K562 (cell line): ENCODE data around the gene AGFG1. TPM values are rescaled to one million over a fixed set of nuclear protein-coding genes. Genes with fewer than 3 reads are reported as not detected.

Experiments used
- ATAC-seq: fragments of 200-7000 bp; cut with Tn5 transposase; 3 replicates; pipeline ENCODE4 v1.9.1; 2020; ENCODE audit warnings: moderate library complexity
- BruUV-seq: library from RNA; stranded (reverse); fragments of 400-500 nt; replicated peaks from 2 replicates; lab custom pipeline; 2021; lab: Mats Ljungman, UMichigan
- CTCF ChIA-PET: fragments of 300-600 bp; formaldehyde crosslinking; extraction: SDS; loops from one replicate; lab custom pipeline; 2021; ENCODE audit warnings: low intra/inter-chr PET ratio; lab: Yijun Ruan, JAX
- POLR2A ChIA-PET: fragments of 300-600, 350-650 bp; sonication (Branson Sonifier 250); formaldehyde crosslinking; extraction: SDS; loops from one replicate; lab custom pipeline; 2021; ENCODE audit warnings: antibody characterized with exemption, inconsistent platforms; lab: Yijun Ruan, JAX
- DNase-seq, 4 experiments: peaks; one replicate each; pipeline versions ENCODE4 v3.0.0 to v3.0.0-alpha.2; 2011 to 2018; ENCODE audit warnings: low spot score in 3 of 4, mixed read lengths in 3 of 4; ENCODE audit errors: extremely low read depth in 1 of 4
- FAIRE-seq: peaks from 2 replicates; lab custom pipeline; 2011; peaks lifted over from hg19 to GRCh38; lab: Jason Lieb, UNC
- H2AFZ ChIP-seq: 2 replicates; pipeline ENCODE4 v1.6.0; 2011; ENCODE audit warnings: low read depth, low read length, control low read depth, inconsistent platforms
- H3K27ac ChIP-seq: fragments of 200-600 bp; 3 replicates; pipeline ENCODE4 v1.8.0; 2011; ENCODE audit warnings: low read depth, mild to moderate bottlenecking, control low read depth, inconsistent platforms, low read length, moderate library complexity, mixed read lengths; ENCODE audit errors: extremely low read depth
- H3K27me3 ChIP-seq, 2 experiments: fragments of 300-600 bp in 1 of 2; 2 replicates in 1 of 2; 3 replicates in 1 of 2; pipeline versions ENCODE4 v1.6.0 to v1.8.0; 2011; ENCODE audit warnings: inconsistent platforms in 2 of 2, low read length in 2 of 2, mild to moderate bottlenecking in 1 of 2, mixed read lengths in 1 of 2, moderate library complexity in 1 of 2; ENCODE audit not compliant: control insufficient read depth in 2 of 2, insufficient read depth in 2 of 2
- H3K36me3 ChIP-seq: fragments of 300-600 bp; 3 replicates; pipeline ENCODE4 v1.8.0; 2011; ENCODE audit warnings: mild to moderate bottlenecking, low read length, inconsistent platforms; ENCODE audit not compliant: control insufficient read depth, insufficient read depth
- H3K4me1 ChIP-seq, 2 experiments: fragments of 200-600 bp in 1 of 2; replicated peaks in 1 of 2; 2 replicates in 1 of 2; 3 replicates in 1 of 2; pipeline versions ENCODE4 v1.5.1 to v1.8.0; 2011; ENCODE audit warnings: inconsistent platforms in 2 of 2, low read length in 2 of 2, mild to moderate bottlenecking in 1 of 2, mixed read lengths in 1 of 2, moderate library complexity in 1 of 2; ENCODE audit not compliant: control insufficient read depth in 2 of 2, insufficient read depth in 2 of 2
- H3K4me2 ChIP-seq: 2 replicates; pipeline ENCODE4 v1.6.1; 2011; ENCODE audit warnings: low read length, control low read depth, inconsistent platforms, mixed read lengths; ENCODE audit not compliant: insufficient read depth
- H3K4me3 ChIP-seq: fragments of 200-600 bp; sonication (generic), shearing (Covaris generic); 2 replicates; pipeline ENCODE4 v1.5.1; 2016; ENCODE audit warnings: control low read depth, inconsistent platforms
- H3K79me2 ChIP-seq: fragments of 200-600 bp; 3 replicates; pipeline ENCODE4 v1.8.0; 2011; ENCODE audit warnings: low read length, inconsistent platforms; ENCODE audit not compliant: control insufficient read depth, insufficient read depth
- H3K9ac ChIP-seq, 2 experiments: 2 replicates each; pipeline versions ENCODE4 v1.6.0 to v1.6.1; 2011; ENCODE audit warnings: low read depth in 2 of 2, low read length in 2 of 2, control low read depth in 1 of 2, inconsistent platforms in 1 of 2, mild to moderate bottlenecking in 1 of 2, mixed read lengths in 1 of 2; ENCODE audit not compliant: insufficient read depth in 1 of 2
- H3K9me1 ChIP-seq: one replicate; pipeline ENCODE4 v1.6.0; 2011; ENCODE audit warnings: inconsistent platforms, mild to moderate bottlenecking, low read length, moderate library complexity; ENCODE audit not compliant: control insufficient read depth, insufficient read depth
- H3K9me3 ChIP-seq: replicated peaks from 2 replicates; pipeline ENCODE4 v1.5.1; 2011; ENCODE audit warnings: low read depth, low read length, inconsistent platforms; ENCODE audit not compliant: control insufficient read depth, insufficient read depth
- H4K20me1 ChIP-seq: replicated peaks from 2 replicates; pipeline ENCODE4 v1.6.1; 2011; ENCODE audit warnings: low read length, inconsistent platforms, mixed read lengths; ENCODE audit not compliant: control insufficient read depth, insufficient read depth
- ARID3B ChIP-seq: fragments of 250-450 bp; sonication (Bioruptor Pico); IDR thresholded peaks from 2 replicates; pipeline ENCODE4 v1.4.0; 2020; ENCODE audit warnings: borderline replicate concordance
- CAMTA2 ChIP-seq: fragments of 250-450 bp; sonication (Bioruptor Pico); conservative IDR thresholded peaks from 2 replicates; pipeline ENCODE4 v1.5.1; 2022
- CBFA2T2 ChIP-seq: fragments of 450-650 bp; conservative IDR thresholded peaks from 2 replicates; pipeline ENCODE4 v1.6.1; 2017; ENCODE audit warnings: mild to moderate bottlenecking
- GMEB1 ChIP-seq: fragments of 250-450 bp; sonication (Bioruptor Pico); IDR thresholded peaks from 2 replicates; pipeline ENCODE4 v1.4.0; 2020; ENCODE audit warnings: mild to moderate bottlenecking
- KLF10 ChIP-seq: fragments of 250-450 bp; sonication (Bioruptor Pico); IDR thresholded peaks from 2 replicates; pipeline ENCODE4 v1.6.1; 2021; ENCODE audit warnings: matching md5 sums
- L3MBTL2 ChIP-seq: fragments of 450-650 bp; IDR thresholded peaks from 2 replicates; pipeline ENCODE4 v1.6.1; 2016; ENCODE audit warnings: mild to moderate bottlenecking, moderate library complexity
- PHB ChIP-seq: fragments of 250-450 bp; sonication (Bioruptor Pico); IDR thresholded peaks from 2 replicates; pipeline ENCODE4 v1.5.0; 2021
- SFPQ ChIP-seq: fragments of 200-400 bp; formaldehyde crosslinking; IDR thresholded peaks from 2 replicates; pipeline ENCODE4 v1.6.1; 2017; ENCODE audit warnings: mild to moderate bottlenecking, low read depth, low read length, moderate library complexity
- STAT5B ChIP-seq: fragments of 250-450 bp; sonication (Bioruptor Pico); IDR thresholded peaks from 2 replicates; pipeline ENCODE4 v1.8.0; 2021; ENCODE audit warnings: mild to moderate bottlenecking, inconsistent platforms
- TEAD1 ChIP-seq, 2 experiments: fragments of 450-650 bp in 1 of 2; sonication (generic) in 1 of 2; formaldehyde crosslinking; IDR thresholded peaks; 2 replicates each; pipeline versions ENCODE4 v1.4.0 to v1.8.0; 2020 to 2022; ENCODE audit warnings: mild to moderate bottlenecking in 2 of 2, missing genetic modification reagents in 1 of 2
- TFAM ChIP-seq: fragments of 250-450 bp; sonication (Bioruptor Pico); conservative IDR thresholded peaks from 2 replicates; pipeline ENCODE4 v1.5.0; 2021; ENCODE audit warnings: mild to moderate bottlenecking, moderate library complexity
- ZSCAN32 ChIP-seq: fragments of 450-650 bp; formaldehyde crosslinking; IDR thresholded peaks from 2 replicates; pipeline ENCODE4 v1.4.0; 2020; ENCODE audit warnings: mild to moderate bottlenecking, moderate library complexity
- WGBS: fragments of 100-300 bp; shearing (Covaris generic); methylation state at CpG from one replicate; pipeline ENCODE4 v1.1.6; 2016; ENCODE audit warnings: low coverage, mixed read lengths; ENCODE audit not compliant: insufficient coverage; ENCODE audit errors: missing lambda C conversion rate; 5-methylcytosine and 5-hydroxymethylcytosine counted together
- in situ Hi-C: fragments of 300-500 bp; cut with MboI; formaldehyde crosslinking; loops from 4 replicates; pipeline ENCODE4 v1.15.0; 2018; ENCODE audit warnings: inconsistent platforms, mixed read lengths
- intact Hi-C: fragments of 100-400 bp; cut with micrococcal nuclease; formaldehyde crosslinking; loops from 2 replicates; pipeline ENCODE4 v1.14.2; 2022
- polyA plus RNA-seq, 8 experiments: library from polyadenylated mRNA; depleted of rRNA in 4 of 8; stranded (reverse) in 5 of 8; unstranded in 3 of 8; fragments of >200 nt; fragmentation: Nextera tagmentation in 2 of 8; fragmentation: Illumina TruSeq in 1 of 8; extraction: Ambion mirVana in 2 of 8; extraction: Trizol in 1 of 8; gene quantifications; 2 replicates each; pipeline versions ENCODE4 v1.2.1 to v1.2.3, GENCODE V29; 2011 to 2014; ENCODE audit warnings: inconsistent platforms in 1 of 8, missing spikeins in 1 of 8
- total RNA-seq, 7 experiments: library from RNA; depleted of rRNA in 6 of 7; stranded (reverse); fragments of >200 nt in 6 of 7; fragmentation: Illumina TruSeq in 2 of 7; extraction: Trizol in 2 of 7; gene quantifications; 2 replicates each; pipeline versions ENCODE4 v1.2.1 to v1.2.3, GENCODE V29; 2011 to 2021; ENCODE audit warnings: low replicate concordance in 1 of 7

AGFG1 gene
- total and polyA plus RNA-seq, 9 of the 15 experiments (the other 6 are each of a cell fraction or from before 2014, with no cell fraction given): 11.2 to 97.5 (median 36.0) TPM

GRCh38 chr2:227491386-227491785, 19.4 kb downstream of the AGFG1 start:
- no peak overlapping the region for H3K27ac ChIP-seq
- no peaks in the 10 kb centered on the region for H4K20me1 ChIP-seq
- no peaks in the 10 kb centered on the region for H3K27me3 ChIP-seq
- DNase-seq (no peak), ATAC-seq (no peak), FAIRE-seq (no peak)
- ChIA-PET POLR2A (no interaction called here), CTCF (no interaction called here)
- no peak for TF ChIP-seq STAT5B
- no peak for TF ChIP-seq GMEB1 (CRISPR knock-in tag)
- intact Hi-C loops (no loop called here), in situ Hi-C loops (no loop called here)
- no TSS peak for BruUV-seq
- no peak overlapping the region for H3K4me2 ChIP-seq
- H3K9ac ChIP-seq: no peak overlapping the region
- no peaks in the 10 kb centered on the region for H3K9me1 ChIP-seq
- H2AFZ ChIP-seq: no peak overlapping the region
- no peak overlapping the region for H3K4me3 ChIP-seq
- peaks cover 81% of the 10 kb centered on the region for H3K79me2 ChIP-seq
- H3K4me1 ChIP-seq: no peaks in the 10 kb centered on the region
- H3K9me3 ChIP-seq: no peaks in the 10 kb centered on the region
- WGBS: 77% methylated on average over 2 of the region's 3 CpGs
- peaks cover 8% of the 10 kb centered on the region; the same call in 2 of the 3 replicates for H3K36me3 ChIP-seq

GRCh38 chr2:227493524-227493923, 21.6 kb downstream of the AGFG1 start:
- WGBS: 79% methylated on average over 2 of the region's 2 CpGs
- BruUV-seq: no TSS peak
- no peak overlapping the region for H3K27ac ChIP-seq
- no peak for TF ChIP-seq CBFA2T2
- no peak for TF ChIP-seq L3MBTL2
- TF ChIP-seq TFAM (CRISPR knock-in tag): no peak
- no peak for TF ChIP-seq PHB
- no peak for TF ChIP-seq CAMTA2 (CRISPR knock-in tag)
- no peak for TF ChIP-seq ZSCAN32 (CRISPR knock-in tag)
- no peak for TF ChIP-seq SFPQ
- no peak for TF ChIP-seq KLF10
- no peak for TF ChIP-seq ARID3B
- no peak for TF ChIP-seq TEAD1 (CRISPR knock-in tag; IDR thresholded peaks at IDR 0.05)

More at GRCh38 chr2:227493524-227493923, 21.6 kb downstream of the AGFG1 start:
- no peaks in the 10 kb centered on the region for H3K27me3 ChIP-seq
- no peak overlapping the region for H3K9ac ChIP-seq
- no peak for ATAC-seq
- peaks cover 76% of the 10 kb centered on the region for H3K79me2 ChIP-seq
- H3K4me3 ChIP-seq: no peak overlapping the region
- H3K9me1 ChIP-seq: no peaks in the 10 kb centered on the region
- FAIRE-seq: no peak
- ChIA-PET POLR2A (interaction anchor here (1.0 kb wide), 1 partner anchor 12 kb away, joined by 3 read pairs; no protein-coding TSS in a partner anchor), CTCF (no interaction called here)
- in situ Hi-C loops (no loop called here), intact Hi-C loops (no loop called here)
- no peaks in the 10 kb centered on the region for H4K20me1 ChIP-seq
- H3K9me3 ChIP-seq: no peaks in the 10 kb centered on the region
- DNase-seq: no peak
- H2AFZ ChIP-seq: no peak overlapping the region
- peaks cover 8% of the 10 kb centered on the region; the same call in 2 of the 3 replicates for H3K36me3 ChIP-seq
- no peaks in the 10 kb centered on the region for H3K4me1 ChIP-seq
- H3K4me2 ChIP-seq: no peak overlapping the region
